ENCODE data around the gene SLC38A11.

The SLC38A11 gene

DNA sequence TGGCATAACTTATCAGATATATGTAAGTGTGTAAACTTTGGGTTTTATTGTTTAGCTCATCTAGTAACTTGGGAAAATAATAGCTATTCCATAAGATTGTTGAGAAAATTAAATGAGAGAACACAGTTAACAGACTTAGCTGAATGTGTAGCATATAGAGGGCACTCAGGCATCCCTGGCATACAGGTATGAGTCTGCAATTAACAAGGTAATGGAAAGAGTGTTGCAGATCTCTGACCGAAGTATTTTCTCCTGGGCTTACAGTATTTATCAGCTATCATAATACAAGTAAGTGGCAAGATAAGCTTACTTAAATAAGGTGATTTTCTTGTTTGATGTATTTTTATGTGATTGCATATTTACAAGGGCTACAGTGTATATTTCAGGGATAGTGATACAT, 105.8 kb downstream of the SLC38A11 start:
- no peak for DNase-seq (ENCODE audit: low spot score)
- TF ChIP-seq, protein P1, sequence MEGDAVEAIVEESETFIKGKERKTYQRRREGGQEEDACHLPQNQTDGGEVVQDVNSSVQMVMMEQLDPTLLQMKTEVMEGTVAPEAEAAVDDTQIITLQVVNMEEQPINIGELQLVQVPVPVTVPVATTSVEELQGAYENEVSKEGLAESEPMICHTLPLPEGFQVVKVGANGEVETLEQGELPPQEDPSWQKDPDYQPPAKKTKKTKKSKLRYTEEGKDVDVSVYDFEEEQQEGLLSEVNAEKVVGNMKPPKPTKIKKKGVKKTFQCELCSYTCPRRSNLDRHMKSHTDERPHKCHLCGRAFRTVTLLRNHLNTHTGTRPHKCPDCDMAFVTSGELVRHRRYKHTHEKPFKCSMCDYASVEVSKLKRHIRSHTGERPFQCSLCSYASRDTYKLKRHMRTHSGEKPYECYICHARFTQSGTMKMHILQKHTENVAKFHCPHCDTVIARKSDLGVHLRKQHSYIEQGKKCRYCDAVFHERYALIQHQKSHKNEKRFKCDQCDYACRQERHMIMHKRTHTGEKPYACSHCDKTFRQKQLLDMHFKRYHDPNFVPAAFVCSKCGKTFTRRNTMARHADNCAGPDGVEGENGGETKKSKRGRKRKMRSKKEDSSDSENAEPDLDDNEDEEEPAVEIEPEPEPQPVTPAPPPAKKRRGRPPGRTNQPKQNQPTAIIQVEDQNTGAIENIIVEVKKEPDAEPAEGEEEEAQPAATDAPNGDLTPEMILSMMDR (IDR thresholded peaks at IDR 0.05; ENCODE audit: extremely low read depth, missing control alignments) = no peak

DNA sequence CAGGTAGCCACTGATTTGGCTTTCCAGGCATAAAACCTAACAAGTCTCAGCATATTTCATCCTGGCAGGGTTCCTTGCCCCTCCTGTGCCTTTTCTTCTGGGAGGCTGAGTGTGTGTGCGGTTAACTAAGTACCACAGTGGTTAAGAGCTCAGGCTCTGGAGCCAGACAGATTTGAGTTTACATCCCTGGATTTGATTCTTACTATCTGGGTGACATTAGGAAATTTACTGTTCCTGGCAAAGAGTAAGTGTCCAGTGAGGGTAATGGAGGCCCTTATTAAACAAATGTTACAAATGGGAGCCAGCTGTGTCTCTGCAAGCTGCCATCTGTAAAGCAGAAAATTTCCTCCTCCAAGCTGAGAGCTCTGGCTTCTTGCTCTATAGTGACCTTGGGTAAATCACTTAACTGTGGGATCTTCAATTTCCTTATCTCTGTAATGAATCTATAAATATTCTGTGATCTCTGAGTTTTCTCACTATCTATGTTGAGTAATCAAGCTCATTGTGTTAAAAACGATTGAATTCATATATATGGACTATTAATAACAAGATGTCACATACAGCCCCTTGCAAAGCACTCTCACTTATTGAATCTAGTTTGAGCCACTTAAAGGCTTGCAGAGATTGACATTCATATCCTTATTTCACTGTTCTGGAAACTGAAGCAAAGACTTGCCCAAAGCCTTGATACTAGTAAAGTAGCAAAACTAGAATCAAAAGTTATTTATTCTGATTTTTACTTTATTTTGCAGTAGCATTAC, 107.2 kb downstream of the SLC38A11 start:
- DNase-seq (ENCODE audit: low spot score) = no peak
- TF ChIP-seq, protein P1 (IDR thresholded peaks at IDR 0.05; ENCODE audit: extremely low read depth, missing control alignments) = no peak

DNA sequence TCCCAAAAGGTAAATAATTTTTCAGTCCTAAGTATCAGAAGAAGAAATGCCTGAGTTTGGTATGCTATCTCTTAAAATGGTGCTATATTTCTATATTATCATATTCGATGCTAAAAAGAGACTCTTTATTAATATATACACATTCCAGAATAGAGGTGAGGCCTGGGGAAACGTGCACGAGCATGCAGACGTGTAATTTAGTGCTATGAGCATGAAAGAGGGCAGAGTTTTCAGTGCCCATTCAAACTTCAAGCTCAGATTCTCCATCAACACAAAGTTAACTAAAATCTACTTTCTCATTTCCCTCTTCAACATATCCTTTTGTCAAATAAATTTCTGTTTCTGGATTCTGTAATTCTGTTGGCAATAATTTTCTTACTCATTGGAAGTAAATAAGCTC, 108.0 kb downstream of the SLC38A11 start:
- DNase-seq (ENCODE audit: low spot score) = no peak

DNA sequence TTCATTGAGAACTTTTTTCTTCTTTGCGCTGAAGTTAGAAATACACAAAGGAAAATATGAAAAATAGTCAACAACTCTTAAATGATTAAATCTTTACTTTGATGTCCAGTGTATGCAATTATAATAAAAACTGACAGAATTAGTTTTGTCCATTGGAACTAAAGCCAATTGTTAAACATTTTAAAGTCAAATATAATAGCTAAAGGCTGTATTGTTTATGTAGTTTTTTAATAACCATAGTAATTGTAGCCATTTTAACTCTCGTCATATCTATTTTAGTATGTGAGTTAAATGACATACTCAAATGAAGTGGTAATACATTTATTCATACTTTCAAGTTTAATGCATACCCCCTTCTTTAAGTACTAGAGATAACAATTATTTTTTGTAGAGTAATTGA, 109.0 kb downstream of the SLC38A11 start:
- no peak for DNase-seq (ENCODE audit: low spot score)
- TF ChIP-seq, protein P1 (IDR thresholded peaks at IDR 0.05; ENCODE audit: extremely low read depth, missing control alignments) = no peak

More for the DNA sequence above, 108.0 kb downstream of the SLC38A11 start:
- TF ChIP-seq, protein P1 (IDR thresholded peaks at IDR 0.05; ENCODE audit: extremely low read depth, missing control alignments) = no peak

All from GM20000 (cell line).